ENCODE data around the gene FAM161B.
"Not testable (repeated sequence)": the region's sequence is repeated elsewhere in the genome, so short reads cannot be mapped to it uniquely, and the experiment has no call there.

Gene FAM161B

GRCh38 chr14:73944432-73945158 lies 5.3 kb downstream of the FAM161B start:
- Histone ChIP-seq H3K27ac (no peak overlapping the region), H3K27me3 (no peaks in the 10 kb centered on the region), H3K4me1 (peaks cover 13% of the 10 kb centered on the region; the same call in 1 of the 2 replicates), H4K20me1 (no peaks in the 10 kb centered on the region), H3K9me3 (no peaks in the 10 kb centered on the region), H3K9ac (no peak overlapping the region), H3K36me3 (no peaks in the 10 kb centered on the region), H3K4me2 (no peak overlapping the region), H3K4me3 (no peak overlapping the region)
- TF ChIP-seq Cebpa-rat (IDR thresholded peaks at IDR 0.05), result no peak

GRCh38 chr14:73943083-73943482 lies 6.8 kb downstream of the FAM161B start:
- H3K27ac ChIP-seq, result no peak overlapping the region

DNA sequence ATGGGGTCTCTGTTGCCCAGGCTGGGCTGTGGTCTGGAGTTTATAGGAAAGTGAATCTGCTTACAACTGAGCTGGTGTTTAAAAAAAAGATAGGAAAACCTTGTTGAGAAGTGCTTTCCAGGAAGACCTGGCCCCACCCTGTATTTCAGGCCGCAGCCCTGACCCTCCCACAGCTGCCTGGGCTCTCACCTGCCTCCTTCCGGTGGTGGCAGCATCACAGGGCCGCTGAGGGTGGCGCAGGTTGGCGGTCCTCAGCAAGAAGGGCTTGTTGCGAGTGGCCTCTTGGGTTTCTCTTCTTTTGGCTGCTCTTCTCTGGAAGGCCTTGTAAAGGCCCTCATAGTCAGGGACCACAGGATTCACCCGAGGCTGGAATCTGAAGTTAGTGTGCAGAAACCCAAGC lies 7.7 kb downstream of the FAM161B start:
- no peak overlapping the region for H3K4me2 ChIP-seq
- H3K27me3 ChIP-seq, result no peaks in the 10 kb centered on the region
- TF ChIP-seq Cebpa-rat (IDR thresholded peaks at IDR 0.05), result no peak
- H3K4me3 ChIP-seq, result no peak overlapping the region
- H3K9me3 ChIP-seq, result no peaks in the 10 kb centered on the region
- no peak overlapping the region for H3K27ac ChIP-seq
- no peaks in the 10 kb centered on the region for H4K20me1 ChIP-seq
- H3K9ac ChIP-seq, result no peak overlapping the region
- peaks cover 8% of the 10 kb centered on the region; the same call in 1 of the 2 replicates for H3K4me1 ChIP-seq
- H3K36me3 ChIP-seq, result peaks cover under 1% of the 10 kb centered on the region; the same call in 1 of the 2 replicates

More at GRCh38 chr14:73943083-73943482, 6.8 kb downstream of the FAM161B start:
- Histone ChIP-seq H3K27me3 (no peaks in the 10 kb centered on the region), H3K36me3 (no peaks in the 10 kb centered on the region), H3K4me1 (peaks cover 8% of the 10 kb centered on the region; the same call in 1 of the 2 replicates), H3K9me3 (no peaks in the 10 kb centered on the region), H3K9ac (no peak overlapping the region), H4K20me1 (no peaks in the 10 kb centered on the region), H3K4me2 (peak overlapping the region; percentile 16; the same call in 1 of the 2 replicates), H3K4me3 (no peak overlapping the region)
- peak; percentile 70; the same call in 1 of the 2 replicates for TF ChIP-seq Cebpa-rat (IDR thresholded peaks at IDR 0.05)

- Histone ChIP-seq H3K27me3 (no peaks in the 10 kb centered on the region), H3K4me2 (no peak overlapping the region), H3K27ac (no peak overlapping the region), H3K36me3 (peaks cover 40% of the 10 kb centered on the region), H3K9ac (no peak overlapping the region), H3K4me3 (no peak overlapping the region), H3K9me3 (no peaks in the 10 kb centered on the region), H4K20me1 (no peaks in the 10 kb centered on the region), H3K4me1 (no peaks in the 10 kb centered on the region)
- no peak for TF ChIP-seq Cebpa-rat (IDR thresholded peaks at IDR 0.05)
Measured at GRCh38 chr14:73937012-73937411, 12.9 kb downstream of the FAM161B start.

DNA sequence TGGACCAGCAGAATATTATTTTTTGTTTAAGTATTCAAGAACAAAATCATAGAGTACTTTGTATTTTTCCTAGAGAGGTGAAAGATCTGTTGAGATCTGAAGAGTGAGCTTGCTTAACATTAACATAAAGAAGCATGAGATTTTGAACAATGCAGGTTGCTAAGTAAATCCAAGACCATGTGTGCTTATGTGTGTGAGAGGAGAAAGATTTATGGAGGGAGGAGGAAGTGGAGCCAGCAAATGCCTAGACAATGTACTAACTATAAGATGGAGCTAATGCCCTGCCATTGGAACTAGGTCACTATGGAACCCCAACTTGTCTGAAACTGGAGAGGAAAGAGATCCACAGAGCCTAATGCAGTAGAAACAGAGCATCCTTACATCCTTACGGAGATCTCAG lies 13.3 kb downstream of the FAM161B start:
- H3K36me3 ChIP-seq, result peaks cover 45% of the 10 kb centered on the region
- H3K27ac ChIP-seq, result no peak overlapping the region
- TF ChIP-seq Cebpa-rat (IDR thresholded peaks at IDR 0.05), result no peak
- H4K20me1 ChIP-seq, result no peaks in the 10 kb centered on the region
- H3K9ac ChIP-seq, result no peak overlapping the region
- H3K9me3 ChIP-seq, result no peaks in the 10 kb centered on the region
- no peaks in the 10 kb centered on the region for H3K27me3 ChIP-seq
- no peaks in the 10 kb centered on the region for H3K4me1 ChIP-seq
- no peak overlapping the region for H3K4me2 ChIP-seq
- H3K4me3 ChIP-seq, result no peak overlapping the region

DNA sequence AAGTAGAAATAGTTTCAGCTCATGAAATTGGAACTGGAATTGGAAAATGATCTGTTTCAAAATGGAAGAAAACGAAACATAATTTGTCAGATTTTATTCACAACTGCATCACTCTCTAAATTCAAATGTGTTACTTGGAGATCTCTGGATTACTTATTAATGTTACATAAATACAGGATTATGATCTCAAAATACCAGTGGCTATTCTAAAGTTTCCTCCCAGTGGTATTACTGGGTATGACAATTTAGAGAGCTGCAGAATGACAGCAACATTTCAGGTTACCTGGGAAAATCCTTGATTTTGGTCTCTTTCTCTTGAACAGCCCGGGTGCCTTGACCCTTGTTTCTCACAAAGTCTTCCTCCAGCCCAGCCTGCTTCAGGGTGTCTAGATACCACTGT lies 14.2 kb downstream of the FAM161B start:
- Histone ChIP-seq H4K20me1 (no peaks in the 10 kb centered on the region), H3K4me3 (no peak overlapping the region), H3K27ac (no peak overlapping the region), H3K9me3 (no peaks in the 10 kb centered on the region), H3K4me1 (no peaks in the 10 kb centered on the region), H3K27me3 (no peaks in the 10 kb centered on the region), H3K36me3 (peaks cover 54% of the 10 kb centered on the region), H3K4me2 (no peak overlapping the region), H3K9ac (no peak overlapping the region)
- no peak for TF ChIP-seq Cebpa-rat (IDR thresholded peaks at IDR 0.05)

DNA sequence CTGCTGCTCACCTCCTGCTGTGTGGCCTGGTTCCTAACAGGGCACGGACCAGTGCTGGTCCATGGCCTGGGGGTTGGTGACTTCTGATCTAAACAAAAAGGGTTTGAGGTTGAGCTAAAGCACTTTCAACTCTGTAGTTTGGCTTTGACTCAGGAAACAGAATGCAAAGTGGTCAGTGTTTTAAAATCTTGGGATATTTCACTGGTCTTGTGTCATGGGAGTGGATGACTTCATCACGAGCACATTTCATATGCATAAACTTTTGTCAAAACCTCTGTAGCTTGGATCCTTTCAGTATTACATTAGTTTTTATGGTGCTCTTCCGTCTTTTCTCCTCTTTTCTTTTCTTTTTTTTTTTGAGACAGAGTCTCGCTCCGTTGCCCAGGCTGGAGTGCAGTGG lies 25.6 kb downstream of the FAM161B start:
- Histone ChIP-seq H3K9me3 (no peaks in the 10 kb centered on the region), H3K4me2 (no peak overlapping the region), H3K4me3 (no peak overlapping the region), H3K27me3 (no peaks in the 10 kb centered on the region), H3K27ac (no peak overlapping the region), H3K36me3 (peaks cover 98% of the 10 kb centered on the region), H3K9ac (no peak overlapping the region), H3K4me1 (no peaks in the 10 kb centered on the region), H4K20me1 (peaks cover 30% of the 10 kb centered on the region)
- no peak for TF ChIP-seq Cebpa-rat (IDR thresholded peaks at IDR 0.05)

DNA sequence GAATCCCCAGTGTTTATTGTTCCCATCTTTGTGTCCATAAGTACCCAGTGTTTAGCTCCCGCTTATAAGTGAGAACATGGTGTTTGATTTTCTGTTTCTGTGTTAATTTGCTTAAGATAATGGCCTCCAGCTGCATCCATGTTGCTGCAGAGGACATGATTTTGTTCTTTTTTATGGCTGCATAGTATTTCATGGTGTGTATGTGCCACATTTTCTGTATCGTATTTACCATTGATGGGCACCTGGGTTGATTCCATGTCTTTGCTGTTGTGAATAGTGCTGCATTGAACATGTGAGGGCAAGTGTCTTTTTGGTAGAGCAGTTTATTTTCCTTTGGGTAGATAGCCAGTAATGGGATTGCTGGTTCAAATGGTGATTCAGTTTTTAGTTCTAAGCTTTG lies 30.4 kb downstream of the FAM161B start:
- H3K9ac ChIP-seq, H3K4me2 ChIP-seq, H3K27me3 ChIP-seq, H3K9me3 ChIP-seq, H3K4me3 ChIP-seq, H3K4me1 ChIP-seq, H3K27ac ChIP-seq: not testable (repeated sequence)
- Histone ChIP-seq H4K20me1 (peaks cover 39% of the 10 kb centered on the region), H3K36me3 (peaks cover 96% of the 10 kb centered on the region)

GRCh38 chr14:73916324-73916723 lies 33.6 kb downstream of the FAM161B start:
- no peak overlapping the region for H3K4me3 ChIP-seq
- H3K9ac ChIP-seq, result no peak overlapping the region
- H3K27ac ChIP-seq, result no peak overlapping the region
- no peak overlapping the region for H3K4me2 ChIP-seq
- TF ChIP-seq Cebpa-rat (IDR thresholded peaks at IDR 0.05), result no peak
- H4K20me1 ChIP-seq, result peaks cover 33% of the 10 kb centered on the region
- H3K36me3 ChIP-seq, result peaks cover 97% of the 10 kb centered on the region
- peaks cover 22% of the 10 kb centered on the region for H3K9me3 ChIP-seq
- no peaks in the 10 kb centered on the region for H3K4me1 ChIP-seq
- no peaks in the 10 kb centered on the region for H3K27me3 ChIP-seq

DNA sequence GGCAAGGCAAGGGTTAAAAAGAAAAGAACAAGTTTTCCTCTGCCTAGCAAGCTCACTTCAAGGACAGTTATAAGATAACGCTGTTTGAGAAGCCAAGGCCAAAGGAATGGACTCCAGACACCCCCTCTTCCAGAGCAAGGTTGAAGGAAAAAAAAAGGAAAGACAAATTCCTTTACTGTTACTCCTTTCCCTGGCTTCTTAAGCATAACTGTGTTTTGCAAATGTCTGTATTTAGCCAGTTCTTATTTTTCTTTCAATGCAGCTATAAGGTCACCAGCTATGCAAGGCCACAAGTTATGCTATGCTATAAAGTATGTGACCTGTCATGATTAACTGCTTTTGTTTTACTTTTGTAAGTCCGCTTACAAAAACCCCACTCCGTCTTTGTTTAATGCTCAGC lies 36.6 kb downstream of the FAM161B start:
- TF ChIP-seq Cebpa-rat (IDR thresholded peaks at IDR 0.05), result no peak
- peaks cover 97% of the 10 kb centered on the region for H3K36me3 ChIP-seq

More for the DNA sequence above, 36.6 kb downstream of the FAM161B start:
- H3K9me3 ChIP-seq, result peaks cover 22% of the 10 kb centered on the region
- no peaks in the 10 kb centered on the region for H3K27me3 ChIP-seq
- no peak overlapping the region for H3K4me2 ChIP-seq
- no peak overlapping the region for H3K27ac ChIP-seq
- peaks cover 21% of the 10 kb centered on the region for H4K20me1 ChIP-seq
- H3K4me3 ChIP-seq, result no peak overlapping the region
- no peak overlapping the region for H3K9ac ChIP-seq
- no peaks in the 10 kb centered on the region for H3K4me1 ChIP-seq
